Ectodermal cell (in vitro differentiated cells): Measurements from ENCODE around the gene AP2A2. TPM values are rescaled to one million over a fixed set of nuclear protein-coding genes. Genes with fewer than 3 reads are reported as not detected.

Experiments
- H3K27ac ChIP-seq: 2 replicates; pipeline ENCODE4 v1.7.0; 2013; ENCODE audit warnings: mild to moderate bottlenecking, low read depth, low read length; ENCODE audit not compliant: insufficient read depth, poor library complexity, severe bottlenecking
- H3K27me3 ChIP-seq: 2 replicates; pipeline ENCODE4 v1.7.0; 2013; ENCODE audit warnings: mild to moderate bottlenecking, low read length; ENCODE audit not compliant: insufficient read depth, control insufficient read depth, poor library complexity, severe bottlenecking
- H3K36me3 ChIP-seq: one replicate; pipeline ENCODE4 v1.7.0; 2013; ENCODE audit warnings: low read length; ENCODE audit not compliant: control insufficient read depth, insufficient read depth
- H3K4me1 ChIP-seq: one replicate; pipeline ENCODE4 v1.7.0; 2013; ENCODE audit warnings: low read length; ENCODE audit not compliant: control insufficient read depth, insufficient read depth
- H3K4me3 ChIP-seq: 2 replicates; pipeline ENCODE4 v1.7.0; 2013; ENCODE audit warnings: low read depth, low read length, control low read depth; ENCODE audit not compliant: insufficient read depth
- H3K9me3 ChIP-seq: 2 replicates; pipeline ENCODE4 v1.7.0; 2013; ENCODE audit warnings: mild to moderate bottlenecking, low read length, moderate library complexity; ENCODE audit not compliant: control insufficient read depth
- WGBS, 2 experiments: methylation state at CpG; one replicate each; pipeline ENCODE4 v1.1.7; 2013; ENCODE audit warnings: missing lambda C conversion rate in 2 of 2; 5-methylcytosine and 5-hydroxymethylcytosine counted together
- polyA plus RNA-seq, 4 experiments: library from polyadenylated mRNA; stranded (reverse); fragments of 50-300 nt; gene quantifications; one replicate each; pipeline ENCODE4 v1.2.3, GENCODE V29; 2013

The AP2A2 gene
- polyA plus RNA-seq (2013, experiment 1 of 4) = 78.9 TPM
- polyA plus RNA-seq (2013, experiment 2 of 4) = 89.4 TPM
- 58.3 TPM for polyA plus RNA-seq (2013, experiment 3 of 4)
- polyA plus RNA-seq (2013, experiment 4 of 4) = 65.9 TPM

GRCh38 chr11:925496-926301 lies at the start of gene AP2A2:
TSS of gene AP2A2 (plus strand) at chr11:925870. CDS start at chr11:926022, 152 bp downstream.
- WGBS, 2 experiments = 7% methylated on average over 124 of the region's 124 CpGs
- H3K4me3 ChIP-seq = peak within 1 kb of the TSS; percentile 60
- no peaks in the 10 kb centered on the region for H3K27me3 ChIP-seq
- no peaks in the 10 kb centered on the region for H3K9me3 ChIP-seq
- H3K36me3 ChIP-seq = no peaks in the 10 kb centered on the region
- peaks cover 5% of the 10 kb centered on the region for H3K4me1 ChIP-seq
- peak within 1 kb of the TSS; percentile 67 for H3K27ac ChIP-seq

- no peaks in the 10 kb centered on the region for H3K4me1 ChIP-seq
- 92 to 96% methylated on average over 12 of the region's 12 CpGs for WGBS, 2 experiments
- no peak overlapping the region for H3K4me3 ChIP-seq
- no peak overlapping the region for H3K27ac ChIP-seq
- H3K27me3 ChIP-seq = no peaks in the 10 kb centered on the region
- H3K9me3 ChIP-seq = no peaks in the 10 kb centered on the region
- H3K36me3 ChIP-seq = peaks cover 9% of the 10 kb centered on the region
Observed at GRCh38 chr11:876545-876944, 49.1 kb upstream of the AP2A2 start.

DNA sequence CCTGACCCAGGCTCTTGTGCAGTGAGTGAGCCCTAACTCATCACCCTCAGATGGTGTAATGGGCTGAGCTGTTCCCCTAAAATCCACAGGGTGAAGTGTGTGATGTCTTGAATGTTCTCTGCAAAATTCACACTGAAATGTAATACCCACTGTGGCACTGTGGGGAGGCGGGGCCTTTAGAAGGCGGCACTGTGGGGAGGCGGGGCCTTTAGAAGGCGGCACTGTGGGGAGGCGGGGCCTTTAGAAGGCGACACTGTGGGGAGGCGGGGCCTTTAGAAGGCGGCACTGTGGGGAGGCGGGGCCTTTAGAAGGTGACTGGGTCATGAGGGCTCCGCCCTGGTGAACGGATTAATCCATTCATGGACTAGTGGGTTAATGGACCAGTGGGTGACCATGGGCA lies 48.1 kb upstream of the AP2A2 start:
- 83 to 89% methylated on average over 11 of the region's 11 CpGs for whole genome bisulfite sequencing, 2 experiments
- H3K27ac ChIP-seq = no peak overlapping the region
- peaks cover 9% of the 10 kb centered on the region for H3K36me3 ChIP-seq
- no peaks in the 10 kb centered on the region for H3K9me3 ChIP-seq
- H3K4me1 ChIP-seq = no peaks in the 10 kb centered on the region
- H3K27me3 ChIP-seq = no peaks in the 10 kb centered on the region
- no peak overlapping the region for H3K4me3 ChIP-seq

- H3K27me3 ChIP-seq = no peaks in the 10 kb centered on the region
- no peak overlapping the region for H3K4me3 ChIP-seq
- peaks cover 13% of the 10 kb centered on the region for H3K36me3 ChIP-seq
- 95% methylated on average over 14 of the region's 14 CpGs for WGBS, 2 experiments
- no peak overlapping the region for H3K27ac ChIP-seq
- H3K4me1 ChIP-seq = no peaks in the 10 kb centered on the region
- no peaks in the 10 kb centered on the region for H3K9me3 ChIP-seq
Observed at GRCh38 chr11:880447-880846, 45.2 kb upstream of the AP2A2 start.

DNA sequence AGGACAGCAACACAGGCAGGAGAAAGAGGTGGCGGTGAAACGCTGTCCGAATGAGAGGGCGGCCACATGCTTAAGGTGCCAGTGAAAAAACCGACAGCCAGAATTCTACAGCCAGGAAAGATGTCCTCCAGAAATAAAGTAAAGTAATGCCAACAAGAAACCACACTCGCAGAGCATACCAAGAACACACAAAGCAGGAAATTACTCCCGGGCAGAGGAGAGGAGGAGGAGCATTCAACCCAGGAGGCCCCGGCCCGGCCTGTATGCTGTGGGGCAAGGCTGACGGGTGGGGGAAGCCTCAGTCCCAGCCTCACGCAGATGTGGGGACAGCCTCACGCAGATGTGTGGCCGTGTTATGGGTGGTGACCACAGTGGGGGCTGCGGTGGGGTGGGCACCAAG lies 43.1 kb upstream of the AP2A2 start:
- Histone ChIP-seq H3K27me3 (no peaks in the 10 kb centered on the region), H3K36me3 (peaks cover 16% of the 10 kb centered on the region), H3K4me3 (no peak overlapping the region), H3K9me3 (no peaks in the 10 kb centered on the region), H3K4me1 (no peaks in the 10 kb centered on the region), H3K27ac (no peak overlapping the region)
- 93 to 95% methylated on average over 14 of the region's 14 CpGs for WGBS, 2 experiments

GRCh38 chr11:883527-883926 lies 42.1 kb upstream of the AP2A2 start:
- Histone ChIP-seq H3K36me3 (peaks cover 16% of the 10 kb centered on the region), H3K9me3 (no peaks in the 10 kb centered on the region)
- 84 to 87% methylated on average over 10 of the region's 10 CpGs for whole genome bisulfite sequencing, 2 experiments

DNA sequence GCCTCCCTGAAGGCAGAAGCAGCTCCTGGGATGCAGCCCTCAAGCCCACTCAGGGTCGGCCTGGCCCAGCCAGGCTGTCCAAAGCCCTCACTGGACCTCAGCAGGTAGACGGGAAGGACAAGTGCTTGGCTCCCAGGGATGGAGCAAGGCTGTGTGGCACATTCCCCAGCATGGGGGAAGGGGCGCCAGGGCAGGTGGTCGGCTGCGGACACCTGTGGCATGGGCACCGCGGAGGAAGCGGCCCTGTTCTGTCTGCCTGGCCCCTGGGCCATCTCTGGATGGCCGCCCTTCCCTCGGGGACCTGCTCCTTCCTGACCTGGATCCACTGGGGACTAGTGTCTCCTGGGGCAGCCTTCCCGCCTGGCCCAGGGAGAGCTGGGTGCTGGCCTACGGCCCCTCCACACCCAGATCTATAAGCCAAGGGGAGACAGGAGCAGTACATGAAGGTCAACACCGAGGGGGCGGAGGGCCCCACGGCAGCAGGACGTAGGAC lies 41.0 kb upstream of the AP2A2 start:
- Histone ChIP-seq H3K4me3 (no peak overlapping the region), H3K27me3 (no peaks in the 10 kb centered on the region)

More at GRCh38 chr11:883527-883926, 42.1 kb upstream of the AP2A2 start:
- H3K4me3 ChIP-seq = no peak overlapping the region
- no peak overlapping the region for H3K27ac ChIP-seq
- no peaks in the 10 kb centered on the region for H3K4me1 ChIP-seq
- no peaks in the 10 kb centered on the region for H3K27me3 ChIP-seq

GRCh38 chr11:886568-886967 lies 39.1 kb upstream of the AP2A2 start:
- Histone ChIP-seq H3K9me3 (no peaks in the 10 kb centered on the region), H3K4me3 (no peak overlapping the region), H3K36me3 (peaks cover 7% of the 10 kb centered on the region), H3K27ac (no peak overlapping the region), H3K4me1 (peaks cover 19% of the 10 kb centered on the region), H3K27me3 (no peaks in the 10 kb centered on the region)
- WGBS, 2 experiments = 95 to 97% methylated on average over 17 of the region's 17 CpGs

More for the DNA sequence above, 41.0 kb upstream of the AP2A2 start:
- H3K27ac ChIP-seq = no peak overlapping the region
- WGBS, 2 experiments = 87 to 90% methylated on average over 16 of the region's 16 CpGs
- H3K9me3 ChIP-seq = no peaks in the 10 kb centered on the region
- peaks cover under 1% of the 10 kb centered on the region for H3K4me1 ChIP-seq
- peaks cover 14% of the 10 kb centered on the region for H3K36me3 ChIP-seq

DNA sequence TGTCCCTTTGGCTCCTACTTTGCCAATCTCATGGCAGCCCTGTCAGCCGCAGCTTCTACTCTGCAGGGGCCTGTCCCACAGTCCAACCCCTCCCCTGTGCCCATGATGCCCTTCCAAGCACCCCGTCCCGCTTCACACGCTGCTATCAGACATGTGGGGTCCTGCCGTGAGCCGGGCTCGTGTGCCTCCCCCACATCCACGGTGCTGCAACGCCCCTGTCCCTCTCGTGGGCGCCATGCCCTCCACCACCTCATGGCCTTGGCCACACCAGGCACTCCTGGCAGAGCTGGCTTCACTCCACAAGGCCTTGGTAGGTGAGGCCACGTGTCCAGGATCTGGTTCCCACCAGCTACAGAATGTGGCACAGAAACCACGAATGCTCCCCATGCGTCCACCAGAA lies 38.1 kb upstream of the AP2A2 start:
- Histone ChIP-seq H3K4me1 (peaks cover 25% of the 10 kb centered on the region), H3K36me3 (peaks cover 7% of the 10 kb centered on the region), H3K27ac (no peak overlapping the region), H3K27me3 (no peaks in the 10 kb centered on the region), H3K9me3 (no peaks in the 10 kb centered on the region), H3K4me3 (no peak overlapping the region)
- WGBS, 2 experiments = 95 to 96% methylated on average over 14 of the region's 14 CpGs

- 95% methylated on average over 45 of the region's 45 CpGs for WGBS, 2 experiments
- Histone ChIP-seq H3K4me1 (peaks cover 25% of the 10 kb centered on the region), H3K4me3 (no peak overlapping the region)
Observed at GRCh38 chr11:888310-889212, 37.1 kb upstream of the AP2A2 start.

More at GRCh38 chr11:888310-889212, 37.1 kb upstream of the AP2A2 start:
- peaks cover 3% of the 10 kb centered on the region for H3K36me3 ChIP-seq
- H3K27ac ChIP-seq = no peak overlapping the region
- no peaks in the 10 kb centered on the region for H3K27me3 ChIP-seq
- no peaks in the 10 kb centered on the region for H3K9me3 ChIP-seq
